Fibroblast of skin of abdomen (primary cell): ENCODE measurements around the gene CDS1.
"Not testable (repeated sequence)": the region's sequence is repeated elsewhere in the genome, so short reads cannot be mapped to it uniquely, and the experiment has no call there.

Experiments used
- DNase-seq: peaks from one replicate; pipeline ENCODE4 v3.0.0-alpha.2; 2013

Gene CDS1

GRCh38 chr4:84677093-84677492, 94.2 kb downstream of the CDS1 start:
- no peak for DNase-seq

- DNase-seq: no peak
Measured at GRCh38 chr4:84677995-84678394, 95.1 kb downstream of the CDS1 start.

GRCh38 chr4:84678976-84679744, 96.2 kb downstream of the CDS1 start:
- no peak for DNase-seq

GRCh38 chr4:84680956-84681355, 98.0 kb downstream of the CDS1 start:
- DNase-seq: no peak

GRCh38 chr4:84681486-84682274, 98.8 kb downstream of the CDS1 start:
- peak; percentile 77 for DNase-seq

- DNase-seq: not testable (repeated sequence)
Measured at GRCh38 chr4:84682661-84683060, 99.7 kb downstream of the CDS1 start.

- no peak for DNase-seq
Measured at GRCh38 chr4:84683064-84683850, 100.3 kb downstream of the CDS1 start.

- no peak for DNase-seq
Measured at GRCh38 chr4:84684361-84684760, 101.4 kb downstream of the CDS1 start.

GRCh38 chr4:84685105-84685504, 102.2 kb downstream of the CDS1 start:
- DNase-seq: no peak

GRCh38 chr4:84688605-84689004, 105.7 kb downstream of the CDS1 start:
- DNase-seq: no peak

GRCh38 chr4:84689197-84689596, 106.3 kb downstream of the CDS1 start:
- no peak for DNase-seq

GRCh38 chr4:84690481-84690880, 107.6 kb downstream of the CDS1 start:
- DNase-seq: no peak

GRCh38 chr4:84691170-84691691, 108.3 kb downstream of the CDS1 start:
- DNase-seq: peak; percentile 97

GRCh38 chr4:84691800-84692199, 108.9 kb downstream of the CDS1 start:
- DNase-seq: no peak

- DNase-seq: no peak
Measured at GRCh38 chr4:84697159-84697558, 114.2 kb downstream of the CDS1 start.

- DNase-seq: no peak
Measured at GRCh38 chr4:84697615-84698201, 114.8 kb downstream of the CDS1 start.

- no peak for DNase-seq
Measured at GRCh38 chr4:84699001-84699671, 116.2 kb downstream of the CDS1 start.
